Measurements from ENCODE around the gene ZNF232.
A peak's percentile ranks its signal among the peaks of the same experiment; 100 is the strongest.
"Not testable (repeated sequence)": the region's sequence is repeated elsewhere in the genome, so short reads cannot be mapped to it uniquely, and the experiment has no call there.

ZNF232 gene

DNA sequence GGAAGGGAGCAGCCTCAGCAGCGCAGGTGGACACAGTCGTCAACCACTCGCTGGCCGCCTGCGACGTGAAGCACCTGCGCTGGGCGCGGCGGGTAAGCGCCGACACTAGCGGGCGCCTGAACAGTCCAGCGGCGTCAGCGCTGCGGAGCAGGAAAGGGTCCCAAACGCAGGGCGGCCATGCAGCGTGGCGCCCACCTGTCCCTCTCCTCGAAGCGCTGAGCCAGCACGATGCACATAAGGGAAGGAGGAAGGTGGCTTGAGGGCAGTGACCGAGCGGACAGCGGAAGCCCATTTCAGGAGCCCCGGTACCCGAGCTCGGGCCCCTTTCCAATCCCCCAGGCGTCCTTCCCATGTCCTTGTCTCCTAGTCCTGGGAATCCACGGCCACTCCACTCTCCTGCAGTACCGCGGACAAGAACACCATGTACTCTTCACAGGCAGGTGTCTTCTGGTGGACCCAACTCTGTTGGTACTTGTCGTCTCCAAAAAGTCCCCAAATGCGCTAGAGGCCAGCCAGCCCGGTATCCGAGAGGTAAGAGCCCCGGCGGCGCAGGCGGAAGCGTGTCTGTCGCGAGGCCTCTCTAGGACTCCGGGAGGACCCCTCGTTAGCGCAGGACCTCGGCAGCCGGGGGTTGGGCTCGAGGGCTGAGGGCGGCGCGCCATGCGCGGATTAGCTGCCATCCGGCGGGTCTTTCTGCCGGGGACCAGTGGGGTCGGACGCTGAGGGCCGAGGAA is 14.4 kb downstream of the ZNF232 start:
- DNase-seq (ENCODE audit: low spot score) = no peak

GRCh38 chr17:5096731-5097100 is 15.0 kb downstream of the ZNF232 start:
- DNase-seq (ENCODE audit: low spot score) = no peak

- DNase-seq (ENCODE audit: low spot score) = no peak
Observed at GRCh38 chr17:5092218-5093010, 19.3 kb downstream of the ZNF232 start.

DNA sequence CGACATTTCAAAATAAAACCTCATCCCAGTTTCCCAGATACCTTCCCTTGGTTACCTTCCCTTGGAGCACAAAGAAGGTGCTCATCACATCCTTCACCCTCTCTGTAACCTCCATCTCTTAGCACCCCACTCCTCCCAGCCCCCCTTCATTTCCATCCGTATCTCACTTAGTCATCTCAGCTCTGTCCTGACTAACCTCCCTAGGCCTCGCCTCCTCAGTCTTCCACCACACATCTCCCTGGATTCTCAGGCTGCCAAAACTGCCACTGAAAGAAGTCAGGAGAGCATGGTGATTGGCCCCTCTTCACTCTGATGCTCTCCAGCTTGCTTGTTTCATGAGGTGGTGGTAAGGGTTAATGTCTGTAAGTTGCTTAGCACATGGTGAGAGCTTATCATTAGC is 31.1 kb downstream of the ZNF232 start:
- no peak for DNase-seq (ENCODE audit: low spot score)

DNA sequence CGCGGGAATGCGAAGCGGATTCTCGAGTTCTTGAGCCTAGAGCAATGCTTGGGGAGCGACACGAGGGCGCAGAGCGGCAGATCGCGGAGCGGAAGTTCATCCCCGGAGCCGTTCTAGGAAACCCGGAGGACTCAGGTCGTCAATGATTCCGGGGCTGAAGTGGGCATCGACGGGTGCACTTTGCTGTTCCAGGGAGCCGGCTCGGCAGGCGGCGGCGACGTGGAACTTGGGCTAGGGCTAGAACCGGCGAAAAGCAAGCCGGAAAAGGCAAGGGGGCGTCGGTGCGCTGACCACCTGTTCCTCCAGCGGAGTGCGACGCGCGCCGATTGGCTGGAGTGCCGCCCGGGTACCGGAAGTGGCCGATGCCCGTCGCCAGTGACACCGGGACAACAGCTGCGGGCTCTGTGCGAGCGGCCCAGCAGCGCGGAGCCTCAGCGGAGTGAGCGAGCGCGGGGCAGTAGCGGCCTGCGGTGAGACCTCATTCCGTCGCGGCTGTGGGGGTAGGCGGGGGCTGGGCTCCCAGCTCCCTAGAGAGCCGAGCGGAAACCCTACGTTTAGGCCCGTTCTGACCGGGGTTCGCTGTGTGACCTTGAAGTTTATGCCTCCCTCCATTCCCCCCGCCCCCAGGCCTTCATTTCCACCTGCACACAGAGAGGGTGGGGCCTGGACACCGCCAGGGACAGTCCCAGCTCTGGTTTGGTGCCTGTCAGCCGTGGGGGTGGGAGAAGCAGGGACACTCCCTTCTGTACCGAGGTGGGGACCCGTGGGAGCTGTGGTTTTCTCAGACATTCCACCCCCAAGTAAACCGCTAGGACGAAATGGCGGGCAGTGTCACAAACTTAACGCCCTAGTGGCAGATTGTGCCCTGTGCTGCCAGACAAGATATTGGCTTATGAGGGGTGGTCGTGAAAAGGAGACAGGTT is 33.3 kb downstream of the ZNF232 start, which contains the start of gene ZFP3:
Gene ZFP3, plus strand, starts transcription at position 362 of the 923 bp plus-strand sequence. CDS start 13,038 bp downstream, outside the sequence.
- DNase-seq (ENCODE audit: low spot score) = peak; percentile 87

GRCh38 chr17:5077781-5078105 is 33.9 kb downstream of the ZNF232 start:
- no peak for DNase-seq (ENCODE audit: low spot score)

- not testable (repeated sequence) for DNase-seq (ENCODE audit: low spot score)
Observed at GRCh38 chr17:5077275-5077674, 34.4 kb downstream of the ZNF232 start.

- DNase-seq (ENCODE audit: low spot score) = not testable (repeated sequence)
Observed at GRCh38 chr17:5075472-5075871, 36.2 kb downstream of the ZNF232 start.

GRCh38 chr17:5069724-5070123 is 42.0 kb downstream of the ZNF232 start:
- DNase-seq (ENCODE audit: low spot score) = no peak

DNA sequence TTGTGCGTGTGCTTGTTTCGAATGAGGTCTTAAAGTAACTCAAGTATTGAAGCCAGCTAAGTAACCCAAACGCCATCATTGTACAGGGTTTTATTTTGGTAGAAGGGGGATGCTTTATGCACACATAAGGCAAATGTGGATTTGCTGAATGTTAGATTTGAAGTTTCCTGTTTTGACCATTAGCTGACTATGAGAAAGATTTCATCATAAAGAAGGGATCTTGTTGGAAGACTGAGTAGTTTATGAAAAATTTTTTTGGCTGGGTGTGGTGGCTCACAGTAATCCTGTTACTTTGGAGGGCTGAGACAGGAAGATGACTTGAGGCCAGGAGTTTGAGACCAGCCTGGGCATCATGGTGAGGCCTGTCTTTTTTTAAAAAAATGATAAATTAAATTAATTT is 43.4 kb downstream of the ZNF232 start:
- DNase-seq (ENCODE audit: low spot score) = no peak

DNA sequence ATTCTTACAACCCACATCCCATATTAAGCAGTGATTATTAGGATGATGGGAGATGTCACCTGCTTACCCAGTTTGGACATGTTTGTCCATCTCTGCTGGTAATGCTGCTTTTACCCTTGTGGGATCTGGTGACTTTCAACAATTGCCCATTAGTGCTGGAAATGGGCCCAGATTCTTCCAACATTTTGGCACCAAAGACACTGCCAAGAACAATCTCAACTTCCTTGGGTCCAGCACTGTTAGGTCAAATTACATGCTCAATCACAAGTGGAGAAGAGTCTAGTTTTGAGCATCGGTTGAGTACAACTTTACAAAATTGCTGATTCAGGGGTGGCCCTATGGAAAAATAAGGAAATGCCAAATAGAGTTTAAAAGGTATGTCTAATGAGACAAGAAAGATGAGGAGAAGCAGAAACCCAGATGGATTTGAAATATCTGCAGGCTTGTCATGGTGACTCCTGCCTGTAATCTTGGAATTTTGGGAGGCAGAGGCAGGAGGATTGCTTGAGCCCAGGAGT is 46.4 kb downstream of the ZNF232 start:
- no peak for DNase-seq (ENCODE audit: low spot score)
